T-cell (primary cell): ENCODE data around the gene KCND1. TPM values are rescaled to one million over a fixed set of nuclear protein-coding genes. Genes with fewer than 3 reads are reported as not detected.

Experiments
- ATAC-seq, 4 experiments: fragments of 200-7000 bp in 3 of 4; fragments of 150-1000 bp in 1 of 4; cut with Tn5 transposase; replicated peaks in 1 of 4; 1 replicate in 3 of 4; 2 replicates in 1 of 4; pipeline ENCODE4 v1.10.0; 2021; ENCODE audit warnings: moderate library complexity in 3 of 4, mild to moderate bottlenecking in 2 of 4, moderate number of reproducible peaks in 1 of 4
- CTCF ChIA-PET, 2 donors: fragments of 300-600 bp; sonication (Branson Sonifier 250); formaldehyde crosslinking; loops; one replicate each; lab custom pipeline; 2022; ENCODE audit warnings: antibody characterized with exemption in 2 of 2; lab: Charles Lee
- POLR2A ChIA-PET, 2 donors: fragments of 300-600 bp; sonication (Branson Sonifier 250); formaldehyde crosslinking; loops; one replicate each; lab custom pipeline; 2022; ENCODE audit warnings: antibody characterized with exemption in 2 of 2; lab: Charles Lee
- DNase-seq, 35 experiments: peaks; one replicate each; pipeline versions ENCODE4 v3.0.0 to v3.0.0-alpha.2; 2013 to 2023
- H3K27ac ChIP-seq: one replicate; pipeline ENCODE4 v1.5.1; 2013; ENCODE audit warnings: low read length
- H3K27me3 ChIP-seq, 2 experiments: replicated peaks in 1 of 2; 1 replicate in 1 of 2; 2 replicates in 1 of 2; pipeline versions ENCODE4 v1.6.1 to v1.7.0; 2013; ENCODE audit warnings: low read length in 1 of 2, mixed read lengths in 1 of 2; ENCODE audit not compliant: control insufficient read depth in 2 of 2, insufficient read depth in 2 of 2; ENCODE audit errors: extremely low read depth in 1 of 2
- H3K36me3 ChIP-seq, 2 donors: 1 replicate in 1 of 2; 2 replicates in 1 of 2; pipeline versions ENCODE4 v1.6.1 to v1.7.0; 2013; ENCODE audit warnings: low read length in 1 of 2; ENCODE audit not compliant: control insufficient read depth in 2 of 2, insufficient read depth in 1 of 2; ENCODE audit errors: extremely low read depth in 1 of 2
- H3K4me1 ChIP-seq, 2 experiments: 1 replicate in 1 of 2; 2 replicates in 1 of 2; pipeline versions ENCODE4 v1.6.1 to v1.7.0; 2013; ENCODE audit warnings: low read length in 2 of 2, mixed read lengths in 1 of 2; ENCODE audit not compliant: insufficient read depth in 2 of 2, control insufficient read depth in 1 of 2; ENCODE audit errors: extremely low read depth in 1 of 2
- H3K4me3 ChIP-seq, 2 donors: 1 replicate in 1 of 2; 2 replicates in 1 of 2; pipeline versions ENCODE4 v1.5.1 to v1.7.0; 2013; ENCODE audit warnings: mild to moderate bottlenecking in 2 of 2, low read length in 1 of 2, moderate library complexity in 1 of 2; ENCODE audit not compliant: control insufficient read depth in 1 of 2; ENCODE audit errors: extremely low read depth in 1 of 2
- H3K9me3 ChIP-seq: 2 replicates; pipeline ENCODE4 v1.7.0; 2013
- H3K27ac Mint-ChIP-seq, 2 donors: one replicate each; pipeline ENCODE4 v1.8.0; 2020 to 2021; ENCODE audit warnings: mild to moderate bottlenecking in 2 of 2, mixed read lengths in 2 of 2
- H3K27me3 Mint-ChIP-seq, 2 donors: one replicate each; pipeline ENCODE4 v1.8.0; 2021 to 2022; ENCODE audit warnings: mixed read lengths in 2 of 2
- H3K36me3 Mint-ChIP-seq: one replicate; pipeline ENCODE4 v1.8.0; 2021; ENCODE audit warnings: mixed read lengths
- H3K4me1 Mint-ChIP-seq, 3 donors: one replicate each; pipeline ENCODE4 v1.8.0; 2020 to 2022; ENCODE audit warnings: mixed read lengths in 3 of 3, mild to moderate bottlenecking in 1 of 3
- H3K4me3 Mint-ChIP-seq, 3 donors: one replicate each; pipeline ENCODE4 v1.8.0; 2020 to 2022; ENCODE audit warnings: mild to moderate bottlenecking in 3 of 3, mixed read lengths in 3 of 3, moderate library complexity in 3 of 3
- H3K9me3 Mint-ChIP-seq, 3 donors: one replicate each; pipeline ENCODE4 v1.8.0; 2020 to 2022; ENCODE audit warnings: mixed read lengths in 3 of 3
- WGBS: methylation state at CpG from one replicate; pipeline ENCODE4 v1.1.5; 2013; ENCODE audit warnings: missing lambda C conversion rate; ENCODE audit not compliant: insufficient coverage; 5-methylcytosine and 5-hydroxymethylcytosine counted together
- total RNA-seq, 35 experiments: library from RNA in 6 of 35; stranded (reverse) in 6 of 35; fragments of 120-200 nt in 1 of 35; gene quantifications; one replicate each; pipeline versions ENCODE4 v1.2.1 to v1.2.4 and lab custom pipeline; 2013 to 2026

KCND1 gene
- total RNA-seq, 5 donors from 2014 or later (not counting 1 experiment from before 2014, with no cell fraction given): 0.85 to 3.7 (median 2.6) TPM

- ChIA-PET POLR2A (interaction anchor here in 1 of 2 donors (0.5 to 3.3 kb wide), 7 partner anchors 12 to 155 kb away, joined by 3 to 23 read pairs (median 3); partner anchors contain the start of genes KCND1, PQBP1 and TIMM17B), CTCF (interaction anchor here in 1 of 2 donors (1.0 to 1.1 kb wide), 2 partner anchors 11 to 20 kb away, joined by 3 to 4 read pairs; no protein-coding TSS in a partner anchor)
- H3K27me3 ChIP-seq: no peaks in the 10 kb centered on the region
- no peaks in the 10 kb centered on the region for H3K9me3 Mint-ChIP-seq
- peak overlapping the region; percentile 84 for H3K27ac ChIP-seq
- no peaks in the 10 kb centered on the region for H3K9me3 ChIP-seq
- peak overlapping the region; percentile 49 to 74 for H3K4me3 ChIP-seq
- peaks cover 49 to 62% (median 52%) of the 10 kb centered on the region in 3 donors for H3K4me1 Mint-ChIP-seq
- peaks cover 0 to 18% of the 10 kb centered on the region in 2 donors for H3K36me3 ChIP-seq
- H3K27me3 Mint-ChIP-seq: peaks cover 0 to 11% of the 10 kb centered on the region in 2 donors
- H3K27ac Mint-ChIP-seq: peak overlapping the region; percentile 80 to 81
- H3K4me3 Mint-ChIP-seq: peak overlapping the region; percentile 77 to 82 (median 80)
- peaks cover 11 to 53% of the 10 kb centered on the region in 2 experiments for H3K4me1 ChIP-seq
- H3K36me3 Mint-ChIP-seq: peaks cover 4% of the 10 kb centered on the region
- 1% methylated on average over 43 of the region's 61 CpGs for WGBS
- DNase-seq: peak in 33 of 35 experiments; percentile 14 to 73 (median 57)
- peak in 2 of 4 experiments; percentile 4 to 12 for ATAC-seq
Observed at GRCh38 chrX:48956728-48957414, 14.8 kb downstream of the KCND1 start.

GRCh38 chrX:48948589-48948988, 23.1 kb downstream of the KCND1 start:
- Histone ChIP-seq H3K9me3 (no peaks in the 10 kb centered on the region), H3K36me3 (peaks cover 0 to 19% of the 10 kb centered on the region in 2 donors), H3K4me1 (peaks cover 0 to 57% of the 10 kb centered on the region in 2 experiments), H3K27me3 (no peaks in the 10 kb centered on the region), H3K27ac (no peak overlapping the region), H3K4me3 (no peak overlapping the region)
- CTCF ChIA-PET: interaction anchor here in 1 of 2 donors (1.0 to 1.2 kb wide), 2 partner anchors 9 to 300 kb away, joined by 3 to 4 read pairs; no protein-coding TSS in a partner anchor
- WGBS: no CpG with 5 or more reads among the region's 1 CpG
- DNase-seq (no peak), ATAC-seq (no peak)
- no peak overlapping the region for H3K27ac Mint-ChIP-seq
- peaks cover 45 to 56% (median 48%) of the 10 kb centered on the region in 3 donors for H3K4me1 Mint-ChIP-seq
- no peaks in the 10 kb centered on the region for H3K27me3 Mint-ChIP-seq
- H3K4me3 Mint-ChIP-seq: no peak overlapping the region
- H3K9me3 Mint-ChIP-seq: no peaks in the 10 kb centered on the region
- peaks cover 7% of the 10 kb centered on the region for H3K36me3 Mint-ChIP-seq
- POLR2A ChIA-PET: interaction anchor here (1.0 to 1.1 kb wide), 2 partner anchors 9 to 11 kb away, joined by 3 to 5 read pairs; no protein-coding TSS in a partner anchor

GRCh38 chrX:48945517-48946348, 25.9 kb downstream of the KCND1 start:
- Histone ChIP-seq H3K4me3 (no peak overlapping the region), H3K9me3 (no peaks in the 10 kb centered on the region), H3K27ac (no peak overlapping the region), H3K36me3 (peaks cover 0 to 23% of the 10 kb centered on the region in 2 donors), H3K27me3 (no peaks in the 10 kb centered on the region), H3K4me1 (peaks cover 3 to 58% of the 10 kb centered on the region in 2 experiments)
- DNase-seq (peak in 33 of 35 experiments; percentile 25 to 71 (median 47)), ATAC-seq (peak; percentile 55 to 66 (median 63))
- Mint-ChIP-seq H3K9me3 (no peaks in the 10 kb centered on the region), H3K27me3 (no peaks in the 10 kb centered on the region), H3K4me1 (peaks cover 53 to 62% (median 57%) of the 10 kb centered on the region in 3 donors), H3K27ac (peak overlapping the region; percentile 71 to 72), H3K4me3 (peak overlapping the region; percentile 9 to 61 (median 28)), H3K36me3 (peaks cover 17% of the 10 kb centered on the region)
- ChIA-PET POLR2A (interaction anchor here in 1 of 2 donors (0.7 to 1.0 kb wide), 2 partner anchors 12 to 20 kb away, joined by 3 to 6 read pairs; no protein-coding TSS in a partner anchor), CTCF (interaction anchor here (0.7 to 1.7 kb wide), 9 partner anchors 8 to 1173 kb away, joined by 3 to 5 read pairs (median 3); partner anchors contain the start of gene SLC35A2 (in 1 of the 2))
- WGBS: no CpG with 5 or more reads among the region's 8 CpGs

- Histone ChIP-seq H3K27me3 (no peaks in the 10 kb centered on the region), H3K4me1 (peaks cover 12 to 77% of the 10 kb centered on the region in 2 experiments), H3K9me3 (no peaks in the 10 kb centered on the region), H3K36me3 (peaks cover 0 to 18% of the 10 kb centered on the region in 2 donors), H3K27ac (peak overlapping the region; percentile 38), H3K4me3 (no peak overlapping the region)
- DNase-seq (no peak), ATAC-seq (no peak)
- H3K27me3 Mint-ChIP-seq: no peaks in the 10 kb centered on the region
- no peaks in the 10 kb centered on the region for H3K9me3 Mint-ChIP-seq
- peaks cover 16% of the 10 kb centered on the region for H3K36me3 Mint-ChIP-seq
- peak overlapping the region; percentile 90 to 95 for H3K27ac Mint-ChIP-seq
- POLR2A ChIA-PET: no interaction called here
- no CpG with 5 or more reads among the region's 2 CpGs for WGBS
- peak overlapping the region in 2 of 3 donors; percentile 48 to 58 for H3K4me3 Mint-ChIP-seq
- peaks cover 81 to 83% (median 81%) of the 10 kb centered on the region in 3 donors for H3K4me1 Mint-ChIP-seq
- CTCF ChIA-PET: interaction anchor here (0.6 to 1.3 kb wide), 2 partner anchors 22 to 141 kb away, joined by 3 to 4 read pairs; partner anchors contain the start of gene HDAC6 (in 1 of the 2)
Observed at GRCh38 chrX:48942895-48943294, 28.7 kb downstream of the KCND1 start.

- no peak for ATAC-seq
Observed at GRCh38 chrX:48940404-48940955, 31.2 kb downstream of the KCND1 start.

More at GRCh38 chrX:48940404-48940955, 31.2 kb downstream of the KCND1 start:
- H3K27ac Mint-ChIP-seq: peak overlapping the region; percentile 92 to 99
- ChIA-PET POLR2A (interaction anchor here (0.6 to 3.5 kb wide), 6 partner anchors 12 to 702 kb away, joined by 3 to 23 read pairs (median 4); partner anchors contain the start of genes OTUD5 (in 1 of the 2), PQBP1 (in 1 of the 2) and TIMM17B (in 1 of the 2)), CTCF (interaction anchor here (0.8 to 2.2 kb wide), 6 partner anchors 9 to 292 kb away, joined by 3 to 7 read pairs (median 4); no protein-coding TSS in a partner anchor)
- no peaks in the 10 kb centered on the region for H3K27me3 Mint-ChIP-seq
- H3K4me3 Mint-ChIP-seq: peak overlapping the region in 2 of 3 donors; percentile 70 to 76
- Histone ChIP-seq H3K9me3 (no peaks in the 10 kb centered on the region), H3K27me3 (no peaks in the 10 kb centered on the region), H3K27ac (peak overlapping the region; percentile 98), H3K4me1 (peaks cover 24 to 89% of the 10 kb centered on the region in 2 experiments), H3K4me3 (no peak overlapping the region), H3K36me3 (peaks cover 0 to 12% of the 10 kb centered on the region in 2 donors)
- no peaks in the 10 kb centered on the region for H3K9me3 Mint-ChIP-seq
- no peak for DNase-seq
- peaks cover 88 to 93% (median 90%) of the 10 kb centered on the region in 3 donors for H3K4me1 Mint-ChIP-seq
- WGBS: no CpG with 5 or more reads among the region's 2 CpGs
- peaks cover 18% of the 10 kb centered on the region for H3K36me3 Mint-ChIP-seq
